Stimulated activated effector memory CD8-positive, alpha-beta T cell treated with anti-CD3 and anti-CD28 coated beads, Interleukin-12 subunit alpha, Interleukin-12 subunit beta, amount 100 ng/mL, for 72 hours (primary cell): ENCODE results near the gene ATP6V0E2.
"Not testable (repeated sequence)": the region's sequence is repeated elsewhere in the genome, so short reads cannot be mapped to it uniquely, and the experiment has no call there.

Experiments
- ATAC-seq: fragments of 150-1000 bp; cut with Tn5 transposase; 2 replicates; pipeline ENCODE4 v1.10.0; 2021
- DNase-seq, 2 donors: peaks; one replicate each; pipeline ENCODE4 v3.0.0; 2021 to 2022; ENCODE audit warnings: low spot score in 2 of 2
- H3K27ac Mint-ChIP-seq: one replicate; pipeline ENCODE4 v1.8.0; 2022; ENCODE audit warnings: mild to moderate bottlenecking, mixed read lengths
- H3K36me3 Mint-ChIP-seq: one replicate; pipeline ENCODE4 v1.8.0; 2022; ENCODE audit warnings: mild to moderate bottlenecking, mixed read lengths
- H3K4me1 Mint-ChIP-seq: one replicate; pipeline ENCODE4 v1.8.0; 2022; ENCODE audit warnings: mixed read lengths
- H3K4me3 Mint-ChIP-seq: one replicate; pipeline ENCODE4 v1.8.0; 2022; ENCODE audit warnings: mild to moderate bottlenecking, mixed read lengths
- H3K9me3 Mint-ChIP-seq: one replicate; pipeline ENCODE4 v1.8.0; 2022; ENCODE audit warnings: mixed read lengths

Gene ATP6V0E2

DNA sequence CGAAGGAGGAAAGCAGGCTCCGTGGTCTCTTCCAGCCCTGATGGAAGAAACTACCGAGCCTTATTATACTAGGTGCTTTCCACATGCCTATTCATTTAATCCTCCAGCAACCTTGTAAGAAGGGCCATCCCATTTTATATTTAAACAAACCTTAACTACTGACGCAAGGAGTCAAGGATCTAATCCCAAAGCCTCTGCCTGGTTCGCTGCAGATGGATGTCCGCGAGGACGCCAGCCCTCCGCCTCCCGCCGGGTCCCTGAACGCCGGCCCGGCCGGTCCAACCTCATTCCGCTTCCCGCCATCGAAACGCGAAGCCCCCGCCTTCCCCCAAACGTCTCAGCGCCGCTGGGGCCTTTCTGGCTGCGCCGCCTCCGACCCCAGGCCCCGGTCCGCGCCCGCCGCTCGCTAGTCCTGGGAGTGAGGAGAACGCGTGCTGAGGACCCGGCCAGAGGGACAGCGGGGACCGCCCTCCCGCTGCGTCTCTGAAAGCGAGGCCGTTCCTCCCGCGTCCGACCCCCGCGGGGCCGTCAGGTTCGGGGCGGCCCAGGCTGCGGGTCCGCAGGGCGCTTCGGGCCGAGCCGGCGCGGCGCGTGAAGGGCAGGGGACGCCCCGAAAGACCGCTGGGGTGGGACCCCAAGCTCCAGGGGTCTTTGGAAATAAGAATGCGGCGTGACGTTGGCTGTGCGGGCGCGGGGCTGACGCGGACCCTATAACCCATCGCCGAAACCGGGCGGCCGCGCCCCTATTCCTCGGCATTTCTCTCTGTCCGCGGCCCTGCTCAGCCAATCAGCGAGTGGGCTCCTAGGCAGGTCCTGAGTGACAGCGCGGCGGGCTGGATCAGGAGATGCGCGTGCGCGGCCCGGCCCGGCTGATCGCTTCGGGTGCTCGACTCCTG is at the start of gene ATP6V0E2:
TSS of gene ATP6V0E2 (plus strand) at position 896 of the 896 bp plus-strand sequence. CDS start 97 bp downstream, outside the sequence.
- peaks cover 13% of the 10 kb centered on the region for H3K36me3 Mint-ChIP-seq
- peak within 1 kb of the TSS; percentile 77 for H3K4me3 Mint-ChIP-seq
- peak within 1 kb of the TSS; percentile 87 for H3K27ac Mint-ChIP-seq
- DNase-seq = peak; percentile 88 to 96
- H3K4me1 Mint-ChIP-seq = peaks cover 60% of the 10 kb centered on the region
- peak; percentile 94 for ATAC-seq
- H3K9me3 Mint-ChIP-seq = no peaks in the 10 kb centered on the region

- Mint-ChIP-seq H3K4me3 (no peak overlapping the region), H3K27ac (no peak overlapping the region), H3K4me1 (peaks cover 10% of the 10 kb centered on the region), H3K9me3 (no peaks in the 10 kb centered on the region), H3K36me3 (no peaks in the 10 kb centered on the region)
- DNase-seq (no peak), ATAC-seq (no peak)
Measured at GRCh38 chr7:149824301-149824741, 49.4 kb upstream of the ATP6V0E2 start.

- DNase-seq = no peak
Measured at GRCh38 chr7:149824748-149825566, 48.8 kb upstream of the ATP6V0E2 start.

GRCh38 chr7:149825567-149826343 is 48.0 kb upstream of the ATP6V0E2 start:
- Mint-ChIP-seq H3K27ac (no peak overlapping the region), H3K9me3 (no peaks in the 10 kb centered on the region), H3K4me3 (no peak overlapping the region), H3K4me1 (peaks cover 10% of the 10 kb centered on the region), H3K36me3 (no peaks in the 10 kb centered on the region)
- no peak for ATAC-seq
- no peak for DNase-seq

More at GRCh38 chr7:149824748-149825566, 48.8 kb upstream of the ATP6V0E2 start:
- ATAC-seq = no peak
- H3K4me3 Mint-ChIP-seq = no peak overlapping the region
- H3K4me1 Mint-ChIP-seq = peaks cover 10% of the 10 kb centered on the region
- no peak overlapping the region for H3K27ac Mint-ChIP-seq
- H3K9me3 Mint-ChIP-seq = no peaks in the 10 kb centered on the region
- no peaks in the 10 kb centered on the region for H3K36me3 Mint-ChIP-seq

- no peaks in the 10 kb centered on the region for H3K36me3 Mint-ChIP-seq
- H3K27ac Mint-ChIP-seq = no peak overlapping the region
- no peak overlapping the region for H3K4me3 Mint-ChIP-seq
- H3K9me3 Mint-ChIP-seq = no peaks in the 10 kb centered on the region
- ATAC-seq = no peak
- no peak for DNase-seq
- H3K4me1 Mint-ChIP-seq = peaks cover 10% of the 10 kb centered on the region
Measured at GRCh38 chr7:149826344-149827088, 47.3 kb upstream of the ATP6V0E2 start.

GRCh38 chr7:149827089-149827981 is 46.4 kb upstream of the ATP6V0E2 start:
- H3K9me3 Mint-ChIP-seq = no peaks in the 10 kb centered on the region
- ATAC-seq (peak; percentile 19), DNase-seq (no peak)
- H3K36me3 Mint-ChIP-seq = no peaks in the 10 kb centered on the region
- H3K4me1 Mint-ChIP-seq = peaks cover 10% of the 10 kb centered on the region
- no peak overlapping the region for H3K27ac Mint-ChIP-seq
- no peak overlapping the region for H3K4me3 Mint-ChIP-seq

DNA sequence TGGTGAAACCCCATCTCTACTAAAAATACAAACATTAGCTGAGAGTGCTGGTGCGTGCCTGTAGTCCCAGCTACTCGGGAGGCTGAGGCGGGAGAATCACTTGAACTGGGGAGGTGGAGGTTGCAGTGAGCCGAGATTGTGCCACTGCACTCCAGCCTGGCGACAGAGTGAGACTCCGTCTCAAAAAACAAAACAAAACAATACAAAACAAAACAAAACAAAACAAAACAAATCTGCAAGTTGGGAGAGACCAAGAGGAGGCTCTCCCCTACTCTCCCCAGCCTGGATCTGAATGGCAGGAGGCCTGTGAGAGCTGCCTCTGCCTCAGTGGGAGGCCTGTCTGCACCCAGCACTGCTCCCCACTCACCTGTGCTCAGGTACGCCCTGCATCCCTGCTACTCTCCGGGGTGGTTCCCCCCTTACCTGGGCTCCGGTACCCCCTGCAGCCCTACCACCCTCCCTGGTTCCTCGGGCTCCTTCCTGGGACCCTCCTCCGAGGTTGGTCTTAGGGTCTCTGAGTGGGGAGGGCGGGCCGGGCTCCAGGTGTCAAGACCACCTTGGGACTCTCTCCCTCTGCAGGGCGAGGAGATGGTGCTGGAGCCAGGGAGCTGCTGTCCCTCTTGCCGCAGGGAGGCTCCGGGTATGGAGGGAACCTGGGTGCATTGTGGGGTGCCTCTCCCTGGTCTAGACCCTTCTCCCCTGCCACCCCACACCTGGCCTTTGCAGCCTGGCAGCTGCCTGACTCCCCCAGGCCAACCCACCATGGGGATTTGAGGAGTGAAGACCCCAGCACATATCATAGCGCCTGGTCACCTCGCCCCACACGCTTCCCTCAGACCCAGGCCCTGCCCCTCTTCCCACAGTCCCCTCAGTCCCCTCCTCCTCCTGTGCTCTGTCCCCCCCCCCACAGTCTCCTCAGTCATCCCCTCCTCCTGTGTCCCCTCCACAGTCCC is 45.1 kb upstream of the ATP6V0E2 start:
- Mint-ChIP-seq H3K4me1 (peaks cover 10% of the 10 kb centered on the region), H3K4me3 (no peak overlapping the region), H3K36me3 (no peaks in the 10 kb centered on the region), H3K27ac (no peak overlapping the region), H3K9me3 (no peaks in the 10 kb centered on the region)
- no peak for DNase-seq
- ATAC-seq = no peak

DNA sequence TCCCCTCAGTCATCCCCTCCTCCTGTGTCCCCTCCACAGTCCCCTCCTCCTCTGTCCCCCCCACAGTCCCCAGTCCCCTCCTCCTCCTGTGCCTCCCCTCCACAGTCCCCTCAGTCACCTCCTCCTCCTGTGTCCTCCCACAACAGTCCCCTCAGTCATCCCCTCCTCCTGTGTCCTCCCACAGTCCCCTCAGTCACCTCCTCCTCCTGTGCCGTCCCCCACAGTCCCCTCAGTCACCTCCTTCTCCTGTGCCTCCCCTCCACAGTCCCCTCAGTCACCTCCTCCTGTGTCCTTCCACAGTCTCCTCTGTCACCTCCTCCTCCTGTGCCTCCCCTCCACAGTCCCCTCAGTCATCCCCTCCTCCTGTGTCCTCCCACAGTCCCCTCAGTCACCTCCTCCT is 43.2 kb upstream of the ATP6V0E2 start:
- not testable (repeated sequence) for H3K27ac Mint-ChIP-seq, ATAC-seq, H3K4me3 Mint-ChIP-seq, H3K36me3 Mint-ChIP-seq, H3K9me3 Mint-ChIP-seq, DNase-seq
- peaks cover 10% of the 10 kb centered on the region for H3K4me1 Mint-ChIP-seq

- Mint-ChIP-seq H3K9me3 (no peaks in the 10 kb centered on the region), H3K36me3 (no peaks in the 10 kb centered on the region), H3K4me1 (peaks cover 10% of the 10 kb centered on the region), H3K27ac (no peak overlapping the region), H3K4me3 (no peak overlapping the region)
- no peak for ATAC-seq
- DNase-seq = no peak
Measured at GRCh38 chr7:149830997-149831740, 42.6 kb upstream of the ATP6V0E2 start.

DNA sequence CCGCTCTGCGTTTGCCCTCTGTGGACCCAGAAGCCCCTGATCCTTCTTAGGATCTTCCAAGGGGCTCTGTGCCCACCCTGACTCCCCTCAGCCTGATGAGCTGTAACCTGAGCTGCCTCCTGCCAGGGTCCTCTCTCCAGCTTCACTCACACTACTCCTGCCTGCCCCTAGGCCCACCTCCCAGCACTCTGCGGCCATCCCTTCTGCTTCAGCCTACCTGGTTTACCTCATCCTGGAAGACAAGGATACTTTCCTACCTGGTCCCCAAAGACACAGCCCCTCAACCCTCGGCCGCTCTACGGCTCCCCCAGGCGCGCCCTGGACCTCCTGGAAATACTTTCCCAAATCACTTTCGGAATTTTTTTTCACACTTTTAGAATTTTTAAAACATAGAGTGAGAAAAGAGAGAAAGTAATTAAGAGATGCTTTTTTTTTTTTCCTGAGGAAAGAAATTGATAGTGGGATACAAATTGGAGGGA is 42.0 kb upstream of the ATP6V0E2 start:
- ATAC-seq = no peak
- Mint-ChIP-seq H3K4me3 (no peak overlapping the region), H3K9me3 (no peaks in the 10 kb centered on the region), H3K27ac (no peak overlapping the region), H3K4me1 (peaks cover 10% of the 10 kb centered on the region), H3K36me3 (no peaks in the 10 kb centered on the region)
- DNase-seq = no peak

- Mint-ChIP-seq H3K4me3 (no peak overlapping the region), H3K36me3 (no peaks in the 10 kb centered on the region), H3K27ac (no peak overlapping the region), H3K4me1 (peaks cover 3% of the 10 kb centered on the region), H3K9me3 (no peaks in the 10 kb centered on the region)
- ATAC-seq = no peak
- no peak for DNase-seq
Measured at GRCh38 chr7:149832332-149833041, 41.3 kb upstream of the ATP6V0E2 start.
